Stomach (tissue), 9 donors: ENCODE results near the gene ROBO2. TPM values are rescaled to one million over a fixed set of nuclear protein-coding genes. Genes with fewer than 3 reads are reported as not detected.
A peak's percentile ranks its signal among the peaks of the same experiment; 100 is the strongest.

ENCODE experiments used
- DNase-seq, 2 donors: peaks; one replicate each; pipeline versions ENCODE4 v3.0.0 to v3.0.0-alpha.2; 2013 to 2019
- H3K27ac ChIP-seq, 5 donors: fragments of 200-600 bp in 4 of 5; sonication (generic) in 4 of 5; one replicate each; pipeline ENCODE4 v1.5.1; 2013 to 2019; ENCODE audit warnings: mild to moderate bottlenecking in 1 of 5, moderate library complexity in 1 of 5
- H3K27me3 ChIP-seq, 3 donors: fragments of 200-600 bp; sonication (generic); one replicate each; pipeline ENCODE4 v1.5.1; 2017 to 2019; ENCODE audit warnings: mixed run types in 1 of 3
- H3K36me3 ChIP-seq, 4 donors: fragments of 200-600 bp; sonication (generic); 1 replicate in 3 of 4; 2 replicates in 1 of 4; pipeline ENCODE4 v1.5.1; 2016 to 2019
- H3K4me1 ChIP-seq, 4 donors: fragments of 200-600 bp; sonication (generic); one replicate each; pipeline ENCODE4 v1.5.1; 2016 to 2019
- H3K4me3 ChIP-seq, 4 donors: fragments of 200-600 bp; sonication (generic) in 3 of 4; one replicate each; pipeline ENCODE4 v1.5.1; 2016 to 2019; ENCODE audit warnings: mild to moderate bottlenecking in 1 of 4
- H3K9me3 ChIP-seq, 4 donors: fragments of 200-600 bp; sonication (generic); one replicate each; pipeline ENCODE4 v1.5.1; 2016 to 2019
- EP300 ChIP-seq: sonication (generic); formaldehyde crosslinking; IDR thresholded peaks from one replicate; pipeline ENCODE4 v1.6.1; 2017; ENCODE audit warnings: antibody characterized with exemption
- POLR2A ChIP-seq, 4 donors: fragments of 450-650 bp; IDR thresholded peaks; one replicate each; pipeline ENCODE4 v1.6.1; 2016; ENCODE audit warnings: antibody characterized with exemption in 4 of 4, control low read depth in 2 of 4, mild to moderate bottlenecking in 1 of 4, moderate library complexity in 1 of 4
- POLR2AphosphoS5 ChIP-seq, 3 donors: sonication (generic); formaldehyde crosslinking; IDR thresholded peaks; one replicate each; pipeline ENCODE4 v1.6.1; 2016; ENCODE audit warnings: antibody characterized with exemption in 3 of 3
- WGBS, 5 donors: extraction: QIAGEN DNeasy Blood & Tissue Kit in 3 of 5; methylation state at CpG; one replicate each; pipeline versions ENCODE4 v1.1.5 to v1.1.7; 2013 to 2018; 5-methylcytosine and 5-hydroxymethylcytosine counted together
- intact Hi-C: fragments of 100-400 bp; cut with DNase I; formaldehyde crosslinking; loops from one replicate; pipeline ENCODE4 v1.15.1; 2023; ENCODE audit warnings: low total_unique reads
- polyA plus RNA-seq, 3 donors: library from polyadenylated mRNA; stranded (reverse); fragments of 200-250 nt; gene quantifications; one replicate each; pipeline ENCODE4 v1.2.3, GENCODE V29; 2013
- total RNA-seq, 5 donors: library from RNA; depleted of rRNA; stranded (reverse); fragments of >200 nt; gene quantifications; one replicate each; pipeline versions ENCODE4 v1.1.0 to v1.2.3, GENCODE V29; 2014 to 2016
- TF ChIP-seq, protein P1 (sequence below), 7 experiments: fragments of 450-650 bp in 4 of 7; fragments of 200-600 bp in 3 of 7; sonication (generic) in 3 of 7; IDR thresholded peaks; one replicate each; pipeline ENCODE4 v1.5.1; 2016 to 2019; ENCODE audit warnings: antibody characterized with exemption in 7 of 7, control low read depth in 2 of 7, mild to moderate bottlenecking in 1 of 7
- donor health status: healthy with polysubstance abuse.
- donor health status: Bipolar disorder and iron deficiency.
- donor health status: healthy.

ROBO2 gene
- total and polyA plus RNA-seq, 8 donors = 0.25 to 11.4 (median 0.45) TPM; not detected in 2

DNA sequence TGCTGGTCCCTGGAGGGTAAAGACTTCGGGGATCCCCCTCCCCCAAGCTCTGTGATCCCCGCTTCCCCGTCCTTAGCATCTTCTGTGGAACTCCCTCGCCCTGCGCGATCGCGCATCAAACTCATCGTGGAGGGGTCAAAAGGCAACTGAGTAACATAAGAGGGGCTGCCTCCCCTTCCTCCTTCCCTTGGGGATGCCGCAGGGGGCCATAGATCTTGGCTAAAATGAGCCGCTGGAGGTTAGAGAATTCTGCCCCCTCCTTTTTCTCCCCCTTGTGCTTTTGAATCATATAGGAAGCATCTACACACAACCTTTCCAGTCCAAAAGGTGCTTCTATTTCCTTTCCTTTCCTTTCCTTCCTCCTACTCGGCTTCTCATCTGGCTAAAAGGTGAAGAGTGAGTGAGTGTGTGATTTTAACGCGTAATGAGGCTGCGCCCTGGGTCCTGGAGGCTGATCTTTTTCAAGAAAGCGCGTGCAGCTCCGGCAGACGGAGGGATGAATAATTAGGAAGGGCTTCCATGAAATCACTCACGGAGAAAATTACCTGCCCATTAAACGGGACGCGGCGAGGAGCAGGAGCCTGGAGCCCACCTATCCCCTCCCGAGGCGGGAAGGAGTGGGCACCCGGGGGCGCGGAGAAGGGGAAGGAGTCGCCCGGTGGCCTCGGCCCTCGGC, 831 bp upstream of the ROBO2 start:
- Histone ChIP-seq H3K4me3 (peak overlapping the region; percentile 47 to 61 (median 48)), H3K36me3 (no peaks in the 10 kb centered on the region), H3K4me1 (peaks cover 15 to 27% (median 22%) of the 10 kb centered on the region in 4 donors), H3K27ac (peak overlapping the region in 3 of 5 donors; percentile 16 to 51 (median 41)), H3K27me3 (peaks cover 0 to 68% (median 21%) of the 10 kb centered on the region in 3 donors), H3K9me3 (no peaks in the 10 kb centered on the region)
- WGBS, 5 donors = 2 to 6% (median 4%) methylated on average over 26 to 33 of the region's 33 CpGs
- TF ChIP-seq EP300 (no peak), POLR2AphosphoS5 (IDR thresholded peaks at IDR 0.05) (no peak), POLR2A (IDR thresholded peaks at IDR 0.05) (no peak)
- TF ChIP-seq, protein P1, sequence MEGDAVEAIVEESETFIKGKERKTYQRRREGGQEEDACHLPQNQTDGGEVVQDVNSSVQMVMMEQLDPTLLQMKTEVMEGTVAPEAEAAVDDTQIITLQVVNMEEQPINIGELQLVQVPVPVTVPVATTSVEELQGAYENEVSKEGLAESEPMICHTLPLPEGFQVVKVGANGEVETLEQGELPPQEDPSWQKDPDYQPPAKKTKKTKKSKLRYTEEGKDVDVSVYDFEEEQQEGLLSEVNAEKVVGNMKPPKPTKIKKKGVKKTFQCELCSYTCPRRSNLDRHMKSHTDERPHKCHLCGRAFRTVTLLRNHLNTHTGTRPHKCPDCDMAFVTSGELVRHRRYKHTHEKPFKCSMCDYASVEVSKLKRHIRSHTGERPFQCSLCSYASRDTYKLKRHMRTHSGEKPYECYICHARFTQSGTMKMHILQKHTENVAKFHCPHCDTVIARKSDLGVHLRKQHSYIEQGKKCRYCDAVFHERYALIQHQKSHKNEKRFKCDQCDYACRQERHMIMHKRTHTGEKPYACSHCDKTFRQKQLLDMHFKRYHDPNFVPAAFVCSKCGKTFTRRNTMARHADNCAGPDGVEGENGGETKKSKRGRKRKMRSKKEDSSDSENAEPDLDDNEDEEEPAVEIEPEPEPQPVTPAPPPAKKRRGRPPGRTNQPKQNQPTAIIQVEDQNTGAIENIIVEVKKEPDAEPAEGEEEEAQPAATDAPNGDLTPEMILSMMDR (IDR thresholded peaks at IDR 0.05) = no peak
- peak in 1 of 2 donors; percentile 67 for DNase-seq
- intact Hi-C loops = loop anchor here (5.0 kb wide), 1 partner anchor 218 kb away; no protein-coding TSS in a partner anchor

GRCh38 chr3:77040216-77040615, 317 bp downstream of the ROBO2 start:
- no peak for DNase-seq
- Histone ChIP-seq H3K27me3 (peaks cover 0 to 72% (median 21%) of the 10 kb centered on the region in 3 donors), H3K36me3 (no peaks in the 10 kb centered on the region), H3K4me3 (peak overlapping the region; percentile 47 to 61 (median 48)), H3K9me3 (no peaks in the 10 kb centered on the region), H3K4me1 (peaks cover 15 to 27% (median 22%) of the 10 kb centered on the region in 4 donors), H3K27ac (peak overlapping the region in 2 of 5 donors; percentile 16 to 41)
- TF ChIP-seq EP300 (no peak), POLR2AphosphoS5 (IDR thresholded peaks at IDR 0.05) (no peak), POLR2A (IDR thresholded peaks at IDR 0.05) (no peak)
- TF ChIP-seq, protein P1 (IDR thresholded peaks at IDR 0.05) = no peak
- intact Hi-C loops = no loop called here
- WGBS, 5 donors = 10 to 18% (median 13%) methylated on average over 11 of the region's 11 CpGs

DNA sequence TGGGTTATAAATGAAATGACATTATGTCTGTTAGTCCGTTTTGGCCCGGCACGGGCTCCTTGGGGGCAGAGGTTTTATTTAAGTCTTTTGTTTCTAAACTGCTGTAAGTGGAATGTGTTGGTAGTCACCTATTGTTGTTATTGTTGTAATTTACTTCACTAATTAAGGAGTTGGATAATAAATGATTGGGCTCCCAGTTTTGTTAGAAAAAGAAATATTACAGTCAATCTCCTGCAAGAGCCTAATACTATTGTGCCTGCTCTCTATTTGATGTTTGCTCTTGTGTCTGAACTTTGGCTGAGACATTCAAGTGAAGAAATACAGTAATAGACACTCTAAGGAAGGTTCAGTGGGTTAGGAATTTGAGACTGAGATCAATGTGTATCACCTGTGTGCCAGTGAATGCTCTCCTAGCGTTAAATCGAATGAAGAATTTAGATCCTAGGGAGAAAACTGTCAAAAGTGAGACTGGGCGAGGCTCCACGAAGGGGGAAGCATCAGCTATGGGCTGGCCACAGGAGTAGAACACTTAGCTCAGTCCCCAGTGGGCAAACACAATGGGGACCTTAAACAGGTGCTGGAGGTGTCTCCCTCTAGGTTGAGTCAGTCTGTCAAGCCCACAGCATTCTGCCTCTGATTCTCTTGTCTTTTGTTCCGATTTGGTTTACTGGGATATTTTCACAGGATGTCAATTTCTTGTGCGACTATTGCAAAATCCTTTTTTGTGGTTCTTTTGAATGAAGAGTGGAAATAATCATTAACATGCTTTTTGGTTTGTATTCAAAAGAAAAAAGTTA, 1.2 kb downstream of the ROBO2 start:
- intact Hi-C loops = no loop called here
- Histone ChIP-seq H3K27ac (no peak overlapping the region), H3K4me3 (peak overlapping the region in 1 of 4 donors; percentile 49), H3K9me3 (no peaks in the 10 kb centered on the region), H3K4me1 (peaks cover 15 to 27% (median 22%) of the 10 kb centered on the region in 4 donors), H3K27me3 (peaks cover 0 to 75% (median 21%) of the 10 kb centered on the region in 3 donors), H3K36me3 (no peaks in the 10 kb centered on the region)
- 43 to 57% (median 55%) methylated on average over 9 of the region's 9 CpGs for WGBS, 5 donors
- DNase-seq = no peak
- no peak for TF ChIP-seq POLR2A (IDR thresholded peaks at IDR 0.05)
- TF ChIP-seq POLR2AphosphoS5 (IDR thresholded peaks at IDR 0.05) = no peak
- TF ChIP-seq, protein P1 (IDR thresholded peaks at IDR 0.05) = no peak
- TF ChIP-seq EP300 = no peak

DNA sequence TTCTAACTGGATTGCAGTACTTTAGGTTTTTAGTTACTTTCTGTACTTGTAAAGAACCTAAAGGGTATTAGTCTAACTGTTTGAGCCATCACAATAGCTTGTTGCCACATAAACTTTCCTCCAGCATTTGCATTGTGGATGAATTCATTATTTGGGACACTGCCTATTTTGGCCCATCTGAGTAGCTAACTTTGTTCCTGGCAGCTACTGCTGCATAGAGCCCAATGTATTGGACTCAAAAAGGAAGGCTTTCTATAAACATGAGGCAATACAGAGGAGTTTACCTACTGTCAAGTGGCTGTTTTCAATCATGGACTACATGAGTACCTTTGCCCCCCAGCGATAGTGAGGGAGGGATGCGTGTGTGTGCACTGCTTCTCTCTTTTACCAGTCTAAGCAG, 1.9 kb downstream of the ROBO2 start:
- Histone ChIP-seq H3K9me3 (no peaks in the 10 kb centered on the region), H3K27me3 (peaks cover 0 to 75% (median 21%) of the 10 kb centered on the region in 3 donors), H3K27ac (no peak overlapping the region), H3K4me3 (no peak overlapping the region), H3K36me3 (no peaks in the 10 kb centered on the region), H3K4me1 (peaks cover 15 to 27% (median 22%) of the 10 kb centered on the region in 4 donors)
- WGBS, 5 donors = 69 to 89% (median 86%) methylated on average over 2 of the region's 2 CpGs
- no peak for TF ChIP-seq POLR2A (IDR thresholded peaks at IDR 0.05)
- TF ChIP-seq, protein P1 (IDR thresholded peaks at IDR 0.05) = no peak
- no peak for TF ChIP-seq POLR2AphosphoS5 (IDR thresholded peaks at IDR 0.05)
- no peak for TF ChIP-seq EP300
- intact Hi-C loops = no loop called here
- DNase-seq = no peak
